Activated CD4-positive, alpha-beta T cell treated with anti-CD3 and anti-CD28 coated beads, Interleukin-2, amount 50 U/mL, for 48 hours (primary cell): ENCODE results near the gene PCYT1A.
"Not testable (repeated sequence)": the region's sequence is repeated elsewhere in the genome, so short reads cannot be mapped to it uniquely, and the experiment has no call there.

Experiments used
- DNase-seq, 2 experiments: peaks; one replicate each; pipeline ENCODE4 v3.0.0-alpha.2; 2020

PCYT1A gene

DNA sequence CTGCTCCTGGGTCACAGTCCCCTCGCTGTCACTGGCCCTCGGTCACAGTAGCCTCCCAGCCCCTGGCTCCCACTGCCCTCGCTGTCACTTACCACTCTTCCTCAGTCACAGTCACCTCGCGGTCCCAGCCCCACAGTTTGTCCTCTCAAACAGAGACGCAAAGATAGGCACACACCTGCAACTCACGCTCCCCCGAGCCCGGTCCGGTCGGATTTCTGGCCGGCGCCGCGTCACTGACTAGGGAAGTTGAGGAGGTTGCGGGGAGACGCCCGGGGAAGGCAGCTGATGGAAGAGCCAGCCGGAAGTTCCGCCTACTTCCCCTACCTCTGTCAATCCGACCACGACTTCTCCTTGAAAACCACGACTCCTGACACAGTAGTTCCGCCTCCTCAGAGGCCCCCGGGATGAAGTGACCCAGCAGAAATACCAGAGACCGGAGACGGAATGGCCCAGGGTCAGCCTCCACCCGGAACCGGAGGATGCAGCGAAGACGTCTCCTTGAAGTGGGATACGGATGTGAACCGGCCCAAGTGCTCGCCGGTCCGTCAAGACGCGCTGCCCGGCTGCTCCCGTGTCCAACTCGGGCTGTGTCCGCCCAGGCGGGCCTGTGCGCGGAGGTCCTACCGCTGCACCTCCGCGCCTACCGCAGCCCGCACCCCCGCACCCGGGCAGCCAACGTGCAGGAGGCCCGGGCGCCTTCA lies at the start of gene PCYT1A:
Gene PCYT1A, minus strand, starts transcription at position 287 of the 701 bp plus-strand sequence. CDS start 17,195 bp downstream, outside the sequence.
- DNase-seq = peak; percentile 80 to 87

DNA sequence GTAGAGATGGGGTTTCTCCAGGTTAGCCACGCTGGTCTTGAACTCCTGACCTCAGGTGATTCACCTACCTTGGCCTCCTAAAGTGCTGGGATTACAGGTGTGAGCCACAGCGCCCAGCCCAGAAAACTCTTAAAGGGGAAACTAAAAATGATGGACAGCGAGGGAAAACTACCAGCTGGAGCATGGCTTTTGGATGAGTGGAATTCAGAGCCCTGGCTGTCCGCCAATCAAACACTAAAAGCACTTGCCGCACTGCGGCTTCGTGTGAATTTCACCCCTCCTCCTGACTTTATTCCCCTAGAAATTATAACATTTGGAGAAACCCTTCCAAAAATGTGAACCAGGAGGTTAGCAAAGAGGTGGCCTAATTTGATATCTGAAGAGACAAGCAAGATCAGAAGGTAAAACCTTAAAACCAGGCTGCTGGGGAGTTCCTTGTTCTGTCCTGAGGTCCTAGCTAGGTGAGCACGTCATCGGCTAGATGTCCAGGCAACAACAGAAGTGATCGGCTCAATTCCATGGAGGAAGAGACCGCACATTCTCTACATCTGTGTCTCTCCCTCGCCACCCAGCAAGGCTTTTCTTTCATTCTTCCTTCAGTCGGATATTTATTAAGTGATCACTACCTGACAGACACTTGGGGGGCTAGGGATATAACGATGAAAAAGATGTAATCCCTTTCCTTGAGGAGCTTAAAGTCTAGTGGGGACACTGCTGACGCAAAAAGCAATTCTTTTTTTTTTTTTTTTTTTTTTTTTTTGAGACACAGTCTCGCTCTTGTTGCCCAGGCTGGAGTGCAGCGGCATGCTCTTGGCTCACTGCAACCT lies 49.0 kb upstream of the PCYT1A start:
- no peak for DNase-seq

DNA sequence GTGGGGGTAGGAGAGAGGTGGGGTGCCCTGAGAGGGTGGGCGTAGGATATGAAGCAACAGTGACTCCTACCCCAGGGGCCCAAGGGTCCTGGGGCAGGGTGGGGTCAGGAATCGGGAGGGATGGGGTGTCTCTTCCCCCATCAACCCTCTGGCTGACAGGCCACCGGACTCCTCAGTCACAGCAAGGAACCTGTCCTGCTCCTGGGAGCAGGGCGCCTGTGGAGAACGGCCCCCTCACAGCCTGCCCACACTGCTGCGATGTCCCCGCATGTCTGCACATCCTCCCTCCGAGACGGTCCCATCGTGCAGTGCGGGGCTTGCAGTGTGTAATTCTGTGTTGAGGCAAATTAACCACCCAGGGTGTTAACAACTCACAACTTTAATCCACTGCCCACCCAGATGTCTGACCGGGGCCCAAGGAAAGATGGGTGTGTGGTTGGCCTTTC lies 48.0 kb upstream of the PCYT1A start:
- DNase-seq = no peak

DNA sequence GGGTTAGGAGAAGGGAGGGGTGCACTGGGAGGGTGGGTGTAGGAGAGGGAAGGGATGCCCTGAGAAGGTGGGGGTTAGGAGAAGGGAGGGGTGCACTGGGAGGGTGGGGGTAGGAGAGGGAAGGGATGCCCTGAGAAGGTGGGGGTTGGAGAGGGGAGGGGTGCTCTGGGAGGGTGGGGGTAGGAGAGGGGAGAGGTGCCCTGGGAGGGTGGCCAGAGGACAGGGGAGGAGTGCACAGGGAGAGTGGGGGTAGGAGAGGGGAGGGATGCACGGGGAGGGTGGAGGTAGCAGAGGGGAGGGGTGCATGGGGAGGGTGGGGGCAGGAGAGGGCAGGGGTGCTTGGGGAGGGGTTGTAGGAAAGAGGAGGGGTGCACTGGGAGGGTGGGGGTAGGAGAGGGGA lies 47.5 kb upstream of the PCYT1A start:
- no peak for DNase-seq

DNA sequence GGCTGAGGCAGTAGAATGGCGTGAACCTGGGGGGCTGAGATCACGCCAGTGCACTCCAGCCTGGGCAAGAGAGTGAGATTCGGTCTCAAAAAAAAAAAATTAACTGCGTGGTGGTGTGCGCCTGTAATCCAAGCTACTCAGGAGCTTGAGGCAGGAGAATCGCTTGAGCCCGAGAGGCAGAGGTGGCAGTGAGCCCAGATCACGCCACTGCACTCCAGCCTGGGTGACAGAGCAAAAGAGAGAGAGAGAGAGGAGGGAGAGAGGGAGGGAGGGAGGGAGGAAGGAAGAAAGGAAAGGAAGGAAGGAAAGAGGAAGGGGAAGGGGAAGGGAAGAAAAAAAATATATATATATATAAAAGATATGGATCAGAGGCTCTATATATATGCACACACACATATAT lies 44.6 kb upstream of the PCYT1A start:
- no peak for DNase-seq

DNA sequence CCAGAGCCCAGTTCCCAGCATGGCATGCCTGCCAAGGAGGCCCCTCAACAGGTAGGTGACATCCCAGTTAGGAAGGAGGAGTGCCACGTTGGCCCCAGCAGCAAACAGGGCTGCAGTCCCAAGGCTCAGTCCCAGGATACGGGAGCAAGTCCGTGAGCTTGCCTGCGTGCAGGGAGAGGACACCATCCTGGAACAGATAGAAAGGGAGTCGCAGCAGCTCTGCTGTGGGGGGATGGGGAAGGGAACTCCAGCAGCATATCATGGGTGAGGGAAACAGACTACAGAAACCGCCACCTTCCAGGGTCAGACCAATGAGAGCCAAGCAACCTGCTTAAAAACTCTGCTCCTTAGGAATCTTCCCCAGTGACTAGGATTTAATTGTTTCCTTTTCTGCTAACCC lies 39.9 kb upstream of the PCYT1A start:
- DNase-seq = no peak

DNA sequence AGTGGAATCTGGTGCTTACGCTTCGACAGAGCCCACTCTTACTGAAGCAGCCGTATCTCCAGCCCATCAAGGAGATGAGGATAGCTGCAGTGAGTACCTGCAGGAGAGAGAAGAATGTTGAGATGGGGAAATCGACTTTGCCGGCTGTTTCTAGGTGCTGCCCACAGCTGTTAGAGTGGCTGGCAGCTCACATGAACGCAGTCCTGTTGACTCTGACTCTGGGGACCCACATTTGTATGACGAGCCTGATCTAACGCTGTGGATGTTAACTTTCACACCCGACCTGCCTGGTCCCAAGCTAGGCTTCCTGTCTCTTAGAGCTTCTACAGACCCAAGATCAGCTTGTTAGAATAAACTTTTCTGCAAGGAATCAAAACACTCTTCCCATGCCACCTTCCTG lies 39.4 kb upstream of the PCYT1A start:
- DNase-seq = no peak

DNA sequence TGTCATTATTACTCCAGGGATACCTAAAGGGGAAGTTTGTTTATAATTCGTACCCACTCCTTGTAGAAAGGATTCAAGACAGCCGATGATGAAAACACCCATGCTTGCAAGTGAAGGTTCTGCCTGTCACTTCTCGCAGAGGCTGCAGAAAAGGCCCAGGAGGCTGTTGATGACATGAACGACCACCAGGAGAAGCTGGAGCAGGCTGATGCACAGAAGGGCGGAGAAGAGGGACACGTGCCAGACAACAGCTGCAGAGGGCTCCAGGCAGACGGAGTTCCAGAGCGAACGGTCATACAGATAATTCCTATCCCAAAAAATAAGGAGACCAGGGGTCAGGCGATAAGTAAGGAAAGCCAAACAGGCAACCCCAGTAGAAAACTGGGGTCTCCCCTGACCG lies 36.2 kb upstream of the PCYT1A start:
- no peak for DNase-seq

DNA sequence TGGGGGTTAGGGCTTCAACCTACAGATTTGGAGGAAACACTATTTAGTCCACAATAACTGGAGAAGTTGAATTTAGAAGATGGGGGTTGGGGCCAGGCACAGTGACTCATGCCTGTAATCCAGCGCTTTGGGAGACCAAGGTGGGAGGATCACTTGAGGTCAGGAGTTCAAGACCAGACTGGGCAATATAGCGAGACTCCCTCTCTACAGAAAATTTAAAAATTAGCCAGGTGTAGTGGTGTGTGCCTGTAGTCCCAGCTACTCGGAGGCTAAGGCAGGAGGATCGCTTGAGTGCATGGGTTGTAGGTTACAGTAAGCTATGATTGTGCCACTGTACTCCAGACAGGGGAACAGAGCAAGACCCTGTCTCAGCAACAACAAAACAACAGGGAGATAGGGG lies 35.5 kb upstream of the PCYT1A start:
- no peak for DNase-seq

DNA sequence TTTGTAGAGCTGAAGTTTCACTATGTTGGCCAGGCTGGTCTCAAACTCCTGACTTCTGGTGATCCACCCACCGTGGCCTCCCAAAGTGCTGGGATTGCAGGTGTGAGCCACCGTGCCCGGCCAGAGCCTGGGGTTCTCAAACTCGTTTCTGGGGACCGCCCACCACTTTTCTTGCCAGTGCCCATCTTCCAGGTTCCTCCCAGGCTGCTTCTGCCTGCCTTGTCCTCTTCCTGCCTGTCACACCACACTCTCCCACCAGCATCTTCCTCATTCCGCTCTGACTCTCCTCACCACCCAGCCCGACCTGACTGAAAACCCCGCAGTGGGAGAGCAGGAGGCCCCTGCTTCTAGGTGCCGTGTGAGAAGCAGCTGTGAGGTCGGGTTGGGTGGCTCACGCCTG lies 33.6 kb upstream of the PCYT1A start:
- DNase-seq = no peak

DNA sequence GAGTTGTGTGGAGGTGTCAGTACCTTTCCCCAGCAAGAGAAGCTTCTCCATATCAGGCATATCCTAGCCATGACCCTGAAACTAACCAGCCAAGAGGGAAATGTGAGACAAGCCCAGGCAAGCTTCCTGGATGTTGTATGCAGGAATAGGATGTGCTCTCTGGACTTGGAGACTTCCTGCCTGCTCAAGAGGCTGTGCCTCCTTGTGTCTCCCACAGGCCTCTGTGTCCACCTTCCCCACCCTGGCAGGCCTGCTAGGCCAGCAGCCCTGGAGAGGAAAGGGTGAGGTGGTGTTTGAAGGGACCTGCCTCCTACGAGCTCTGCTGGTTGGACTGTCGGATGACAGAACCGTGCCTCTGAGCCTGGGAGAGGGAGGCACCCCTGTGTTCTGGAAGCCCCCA lies 32.6 kb upstream of the PCYT1A start:
- DNase-seq = no peak

DNA sequence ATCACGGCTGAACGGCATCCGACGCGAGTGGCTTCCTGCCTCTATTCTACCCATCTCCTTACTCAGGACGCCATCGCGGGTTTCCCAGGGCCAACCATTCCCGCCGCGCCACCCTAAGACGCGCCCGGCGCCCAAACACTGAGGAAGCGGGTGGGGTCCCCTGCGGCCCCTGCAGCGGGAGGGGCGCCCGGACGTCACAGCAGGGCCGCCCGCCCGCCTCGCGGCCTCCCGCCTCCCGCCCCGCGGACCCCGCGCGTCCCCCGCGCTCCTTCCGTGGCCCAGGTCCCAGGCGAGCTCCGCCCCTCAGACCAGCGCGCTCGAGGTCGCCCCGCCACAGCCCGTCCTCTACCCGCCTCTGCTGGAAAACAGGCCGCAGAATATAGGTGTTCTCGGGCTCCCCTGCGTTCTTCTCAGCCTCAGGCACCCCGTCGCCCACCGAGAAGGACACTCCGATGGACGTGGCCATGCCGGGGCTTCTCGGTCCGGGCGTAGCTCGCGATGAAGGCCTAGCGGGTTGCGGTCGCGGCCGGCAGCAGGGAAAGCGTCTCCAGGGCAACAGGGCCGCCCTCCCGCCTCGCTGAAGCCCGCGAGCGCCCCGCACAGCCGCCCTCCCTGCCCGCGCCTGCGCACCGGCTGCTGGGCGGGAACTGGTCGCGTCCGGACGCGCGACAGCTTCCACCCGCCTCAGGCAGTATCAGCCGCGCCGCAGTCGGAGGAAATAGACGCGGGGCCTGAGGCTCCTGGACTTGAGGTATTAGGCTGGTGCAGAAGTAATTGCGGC lies 30.4 kb upstream of the PCYT1A start, which contains the start of gene DYNLT2B:
Gene DYNLT2B, minus strand, starts transcription at position 554 of the 781 bp plus-strand sequence. Its CDS starts 88 bp downstream, at position 466.
- DNase-seq = peak; percentile 85 to 88

DNA sequence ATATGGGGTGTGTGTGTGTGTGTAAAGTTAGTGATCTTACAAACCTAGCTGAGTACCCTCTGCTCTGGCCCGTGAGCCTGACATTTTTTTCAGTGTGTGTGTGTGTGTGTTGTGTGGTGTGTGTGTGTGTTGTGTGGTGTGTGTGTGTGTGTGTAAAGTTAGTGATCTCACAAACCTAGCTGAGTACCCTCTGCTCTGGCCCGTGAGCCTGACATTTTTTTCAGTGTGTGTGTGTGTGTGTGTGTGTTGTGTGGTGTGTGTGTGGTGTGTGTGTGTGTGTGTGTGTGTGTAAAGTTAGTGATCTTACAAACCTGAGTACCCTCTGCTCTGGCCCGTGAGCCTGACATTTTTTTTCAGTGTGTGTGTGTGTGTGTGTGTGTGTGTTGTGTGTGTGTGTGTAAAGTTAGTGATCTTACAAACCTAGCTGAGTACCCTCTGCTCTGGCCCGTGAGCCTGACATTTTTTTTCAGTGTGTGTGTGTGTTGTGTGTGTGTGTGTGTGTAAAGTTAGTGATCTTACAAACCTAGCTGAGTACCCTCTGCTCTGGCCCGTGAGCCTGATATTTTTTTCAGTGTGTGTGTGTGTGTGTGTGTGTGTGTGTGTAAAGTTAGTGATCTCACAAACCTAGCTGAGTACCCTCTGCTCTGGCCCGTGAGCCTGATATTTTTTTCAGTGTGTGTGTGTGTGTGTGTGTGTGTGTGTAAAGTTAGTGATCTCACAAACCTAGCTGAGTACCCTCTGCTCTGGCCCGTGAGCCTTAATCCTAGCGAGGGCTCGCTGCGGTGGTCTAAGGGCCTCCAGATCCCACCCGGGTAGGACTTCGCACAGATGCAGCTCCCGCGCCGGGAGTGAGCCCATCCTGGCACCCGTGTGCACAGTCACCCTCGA lies 29.5 kb upstream of the PCYT1A start:
- not testable (repeated sequence) for DNase-seq

DNA sequence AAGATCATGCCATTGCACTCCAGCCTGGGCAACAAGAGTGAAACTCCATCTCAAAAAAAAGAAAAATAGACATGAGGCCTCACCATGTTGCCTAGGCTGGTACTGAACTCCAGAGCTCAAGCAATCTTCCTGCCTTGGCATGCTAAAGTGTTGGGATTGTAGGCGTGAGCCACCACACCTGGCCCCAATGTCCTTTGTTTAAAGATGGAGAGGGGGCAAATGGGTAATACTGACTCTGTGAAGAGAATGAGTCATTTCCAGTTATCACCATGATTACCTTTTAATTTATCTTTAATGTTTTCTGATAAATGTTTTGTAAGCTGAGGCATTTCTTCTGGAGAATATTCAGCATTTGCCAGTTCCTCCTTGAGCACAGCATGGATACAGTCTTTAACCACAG lies 28.3 kb upstream of the PCYT1A start:
- no peak for DNase-seq

DNA sequence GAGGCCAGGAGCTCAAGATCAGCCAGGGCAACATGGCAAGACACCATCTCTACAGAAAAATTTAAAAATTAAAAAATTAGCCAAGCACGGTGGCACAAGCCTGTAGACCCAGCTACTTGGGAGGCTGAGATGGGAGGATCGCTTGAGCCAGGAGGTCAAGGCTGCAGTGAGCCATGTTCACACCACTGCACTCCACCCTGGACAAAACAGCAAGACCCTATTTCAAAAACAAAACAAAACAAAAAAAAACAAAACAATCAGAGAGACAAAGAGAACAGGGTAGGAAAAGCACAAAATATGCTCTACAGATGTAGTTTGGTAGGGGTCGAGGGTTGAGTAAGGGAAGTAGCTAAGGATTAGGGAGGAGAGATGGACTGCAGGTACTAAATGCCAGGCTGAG lies 27.1 kb upstream of the PCYT1A start:
- no peak for DNase-seq

DNA sequence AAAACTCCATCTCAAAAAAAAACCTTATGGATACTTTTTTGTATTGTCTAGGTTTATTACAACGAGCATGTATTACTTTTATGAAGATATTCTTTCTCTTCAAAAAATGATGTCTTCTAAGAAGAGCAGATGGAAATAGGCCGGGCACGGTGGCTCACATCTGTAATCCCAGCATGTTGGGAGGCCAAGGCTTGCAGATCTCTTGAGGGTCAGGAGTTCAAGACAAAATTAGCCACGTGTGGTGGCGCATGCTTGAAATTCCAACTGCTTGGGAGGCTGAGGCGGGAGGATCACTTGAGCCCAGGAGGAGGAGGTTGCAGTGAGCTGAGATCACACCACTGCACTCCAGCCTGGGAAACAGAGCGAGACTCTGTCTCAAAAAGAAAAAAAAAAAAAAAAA lies 26.6 kb upstream of the PCYT1A start:
- not testable (repeated sequence) for DNase-seq

DNA sequence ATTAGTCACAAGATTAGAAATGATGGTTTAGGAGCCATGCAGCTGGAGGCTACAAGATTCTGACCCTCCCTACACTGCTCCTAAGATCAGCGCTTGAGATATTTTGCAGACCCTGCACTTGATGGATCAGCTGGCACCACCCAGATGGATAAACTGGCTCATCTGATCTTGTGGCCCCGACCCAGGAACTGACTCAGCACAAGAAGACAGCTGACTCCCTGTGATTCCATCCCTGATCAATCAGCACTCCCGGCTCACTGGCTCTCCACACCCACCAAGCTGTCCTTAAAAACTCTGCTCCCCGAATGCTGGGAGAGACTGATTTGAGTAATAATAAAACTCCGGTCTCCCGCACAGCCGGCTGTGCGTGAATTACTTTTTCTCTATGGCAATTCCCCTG lies 15.4 kb upstream of the PCYT1A start:
- DNase-seq = not testable (repeated sequence)

DNA sequence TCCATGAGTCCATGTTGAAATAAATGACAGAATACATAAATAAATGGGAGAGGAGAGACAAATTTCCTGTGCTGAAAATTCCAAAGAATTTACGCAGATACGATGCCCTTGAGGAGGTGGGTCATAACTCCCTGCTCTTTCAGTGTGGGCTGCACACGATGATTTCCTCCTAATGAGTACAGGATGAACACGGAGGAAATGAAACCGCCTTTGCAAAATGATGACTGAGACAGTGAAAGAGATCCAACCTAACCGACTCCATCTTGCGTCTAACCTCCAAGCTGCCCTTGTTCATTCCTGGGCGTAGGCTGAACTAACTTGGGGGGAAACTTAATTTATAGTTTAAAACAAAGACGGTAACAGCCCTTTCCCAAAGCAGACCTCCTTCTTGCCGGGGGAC lies 15.0 kb upstream of the PCYT1A start:
- DNase-seq = not testable (repeated sequence)

DNA sequence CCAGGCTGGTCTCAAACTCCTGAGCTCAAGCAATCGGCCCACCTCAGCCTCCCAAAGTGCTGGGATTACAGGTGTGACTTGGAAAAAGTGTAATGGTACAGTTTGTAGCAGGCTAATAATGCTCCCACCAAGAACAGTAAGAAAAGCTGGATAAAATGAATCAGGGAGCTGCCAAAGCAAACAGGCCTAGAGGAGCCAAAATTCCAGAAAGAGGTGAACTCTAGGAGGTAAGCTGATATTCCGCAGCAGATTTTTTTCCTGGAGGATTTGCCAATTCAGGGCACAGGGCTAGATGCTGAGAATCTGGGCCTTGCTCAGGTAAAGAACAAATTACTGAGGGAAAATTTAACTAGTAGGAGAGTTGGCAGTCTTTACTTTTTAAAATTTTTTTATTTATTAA lies 11.0 kb upstream of the PCYT1A start:
- no peak for DNase-seq

DNA sequence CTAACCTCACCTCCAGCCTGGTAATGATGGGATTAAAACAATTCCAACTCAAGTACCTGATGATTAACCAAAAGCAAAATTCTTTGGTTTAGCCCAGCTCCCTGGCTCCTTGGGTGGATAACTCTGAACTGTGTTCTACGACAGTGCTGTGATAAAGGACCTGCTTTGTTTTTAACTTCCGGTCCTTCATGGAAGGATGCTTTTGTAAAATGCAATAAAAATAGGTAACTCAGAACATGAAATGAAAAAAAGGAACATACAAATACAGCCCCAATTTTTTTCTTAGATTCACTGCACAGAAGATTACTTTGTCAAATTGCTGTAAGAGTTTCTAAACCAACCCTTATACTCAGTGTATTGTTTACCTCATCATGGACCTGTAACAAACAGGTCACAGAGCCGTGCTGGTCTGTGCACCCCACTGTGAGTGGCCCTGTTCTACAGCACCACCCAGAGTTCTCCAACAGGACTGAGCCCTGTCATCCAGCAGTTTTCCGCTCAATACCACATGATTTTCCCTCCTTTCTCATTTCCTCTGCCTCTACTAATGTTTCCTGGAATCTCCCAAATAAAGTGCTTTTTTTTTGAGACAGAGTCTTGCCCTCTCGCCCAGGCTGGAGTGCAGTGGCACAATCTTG lies 4.9 kb upstream of the PCYT1A start:
- no peak for DNase-seq

DNA sequence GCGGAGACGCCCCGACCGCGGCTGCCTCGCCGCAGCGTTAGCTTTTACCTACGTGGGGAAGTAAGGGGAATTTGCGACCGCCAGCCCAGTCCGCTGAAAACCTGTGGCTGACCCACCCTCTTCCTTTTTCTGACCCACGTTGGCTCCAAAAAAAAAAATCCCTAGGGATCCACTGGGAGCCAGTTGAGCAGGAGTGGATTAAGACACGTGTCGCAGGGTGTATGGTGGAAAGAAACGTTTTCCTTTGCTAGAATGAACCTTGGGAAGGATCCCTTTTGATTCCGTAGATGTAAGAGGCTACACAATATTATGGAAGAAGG lies 575 bp upstream of the PCYT1A start:
- no peak for DNase-seq

DNA sequence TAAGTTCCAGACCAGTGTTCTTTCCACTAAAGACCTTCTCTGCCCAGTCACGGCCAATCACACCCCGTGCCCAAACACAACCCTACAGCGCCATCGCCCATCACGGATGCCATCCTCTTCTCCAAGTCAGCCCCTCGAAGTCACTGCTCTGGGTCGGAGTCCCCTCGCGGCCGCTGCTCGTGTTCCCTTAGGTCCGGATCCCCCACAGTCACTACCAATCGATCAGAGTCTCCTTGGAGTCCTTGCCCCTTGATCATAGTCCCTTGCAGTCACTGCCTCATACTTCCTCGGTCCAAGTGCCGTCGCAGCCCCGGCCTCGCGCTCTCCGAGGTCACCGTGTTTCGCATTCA lies 461 bp downstream of the PCYT1A start:
- DNase-seq = peak in 1 of 2 experiments; percentile 39
